HepG2 (cell line): ENCODE measurements around the gene SLC17A9. TPM values are rescaled to one million over a fixed set of nuclear protein-coding genes. Genes with fewer than 3 reads are reported as not detected.

Source experiments
- BORCS8-MEF2B ChIP-seq: sonication (generic); formaldehyde crosslinking; IDR thresholded peaks from 2 replicates; pipeline ENCODE4 v1.8.0; 2022; ENCODE audit warnings: mild to moderate bottlenecking, missing genetic modification reagents
- ETV5 ChIP-seq: IDR thresholded peaks from 2 replicates; pipeline ENCODE4 v1.6.1; 2018; ENCODE audit warnings: missing biosample characterization, missing genetic modification reagents, inconsistent platforms, borderline replicate concordance
- IKZF4 ChIP-seq: sonication (generic); formaldehyde crosslinking; IDR thresholded peaks from 2 replicates; pipeline ENCODE4 v1.5.1; 2020; ENCODE audit warnings: borderline replicate concordance, mild to moderate bottlenecking, low read depth, missing genetic modification reagents; ENCODE audit errors: not compliant biosample characterization
- MED1 ChIP-seq: sonication (generic); formaldehyde crosslinking; IDR thresholded peaks from 2 replicates; pipeline ENCODE4 v1.4.0; 2020; ENCODE audit warnings: missing genetic modification reagents
- MEIS2 ChIP-seq: sonication (generic); formaldehyde crosslinking; IDR thresholded peaks from 2 replicates; pipeline ENCODE4 v1.9.0; 2021; ENCODE audit warnings: mild to moderate bottlenecking, missing genetic modification reagents
- NR2F1 ChIP-seq, 2 experiments: fragments of 450-650 bp in 1 of 2; formaldehyde crosslinking in 1 of 2; IDR thresholded peaks; 2 replicates each; pipeline versions ENCODE4 v1.5.0 to v1.6.1; 2016 to 2020; ENCODE audit warnings: mild to moderate bottlenecking in 1 of 2, missing compliant biosample characterization in 1 of 2, missing genetic modification reagents in 1 of 2, moderate library complexity in 1 of 2
- POLR2A ChIP-seq, 2 experiments: IDR thresholded peaks; 2 replicates each; pipeline ENCODE4 v1.6.1; 2011; ENCODE audit warnings: low read depth in 2 of 2, low read length in 2 of 2, mild to moderate bottlenecking in 1 of 2, moderate library complexity in 1 of 2; ENCODE audit not compliant: insufficient read depth in 1 of 2
- PPARG ChIP-seq: conservative IDR thresholded peaks from 2 replicates; pipeline ENCODE4 v1.6.1; 2016; ENCODE audit warnings: missing biosample characterization, missing genetic modification reagents
- PRPF4 ChIP-seq: fragments of 200-400 bp; formaldehyde crosslinking; IDR thresholded peaks from 2 replicates; pipeline ENCODE4 v1.6.1; 2016; ENCODE audit warnings: low read length, low read depth; ENCODE audit not compliant: poor library complexity, severe bottlenecking
- STAG1 ChIP-seq: sonication (generic); formaldehyde crosslinking; IDR thresholded peaks from 2 replicates; pipeline ENCODE4 v1.4.0; 2020; ENCODE audit warnings: missing genetic modification reagents
- ZBTB20 ChIP-seq: sonication (generic); formaldehyde crosslinking; IDR thresholded peaks from 2 replicates; pipeline ENCODE4 v1.8.1; 2023; ENCODE audit warnings: missing genetic modification reagents, low read depth, mild to moderate bottlenecking, borderline replicate concordance
- ZBTB38 ChIP-seq: sonication (generic); formaldehyde crosslinking; IDR thresholded peaks from 2 replicates; pipeline ENCODE4 v1.5.1; 2020; ENCODE audit warnings: mild to moderate bottlenecking, missing genetic modification reagents
- ZHX2 ChIP-seq, 2 experiments: sonication (generic) in 1 of 2; formaldehyde crosslinking in 1 of 2; IDR thresholded peaks; 2 replicates each; pipeline versions ENCODE4 v1.6.1 to v1.9.0; 2014 to 2022; ENCODE audit warnings: antibody characterized with exemption in 1 of 2, borderline replicate concordance in 1 of 2, inconsistent platforms in 1 of 2, low read depth in 1 of 2, missing genetic modification reagents in 1 of 2
- ZMYM3 ChIP-seq: sonication (generic); formaldehyde crosslinking; IDR thresholded peaks from 2 replicates; pipeline ENCODE4 v1.5.1; 2020; ENCODE audit warnings: mild to moderate bottlenecking, missing genetic modification reagents
- ZNF124 ChIP-seq: sonication (generic); formaldehyde crosslinking; IDR thresholded peaks from 2 replicates; pipeline ENCODE4 v1.4.0; 2020; ENCODE audit warnings: missing genetic modification reagents
- ZNF570 ChIP-seq: sonication (generic); formaldehyde crosslinking; IDR thresholded peaks from 2 replicates; pipeline ENCODE4 v1.4.0; 2020; ENCODE audit warnings: mild to moderate bottlenecking, missing genetic modification reagents, borderline replicate concordance
- ZNF780A ChIP-seq: sonication (generic); formaldehyde crosslinking; IDR thresholded peaks from 2 replicates; pipeline ENCODE4 v1.8.0; 2022; ENCODE audit warnings: mild to moderate bottlenecking, missing genetic modification reagents, moderate library complexity
- ZNF800 ChIP-seq: sonication (generic); formaldehyde crosslinking; IDR thresholded peaks from 2 replicates; pipeline ENCODE4 v1.4.0; 2020; ENCODE audit warnings: missing genetic modification reagents
- polyA plus RNA-seq, 8 experiments: library from polyadenylated mRNA; depleted of rRNA in 3 of 8; stranded (reverse) in 7 of 8; unstranded in 1 of 8; fragments of >200 nt; fragmentation: Illumina TruSeq in 4 of 8; extraction: Trizol in 4 of 8; gene quantifications; 2 replicates each; pipeline versions ENCODE4 v1.2.1 to v1.2.3, GENCODE V29; 2011 to 2016; ENCODE audit warnings: low read depth in 4 of 8, missing spikeins in 1 of 8, mixed read lengths in 1 of 8; ENCODE audit not compliant: insufficient read depth in 1 of 8
- total RNA-seq, 5 experiments: library from RNA; depleted of rRNA; stranded (reverse); fragments of >200 nt; fragmentation: Illumina TruSeq; extraction: Trizol; gene quantifications; 2 replicates each; pipeline ENCODE4 v1.2.3, GENCODE V29; 2016; ENCODE audit warnings: low read depth in 1 of 5
- TF ChIP-seq, protein P1 (sequence below): sonication (generic); formaldehyde crosslinking; IDR thresholded peaks from 2 replicates; pipeline ENCODE4 v1.4.0; 2020; ENCODE audit warnings: missing genetic modification reagents

SLC17A9 gene
- total and polyA plus RNA-seq, 2 of the 13 experiments (the other 11 are each of a cell fraction or from before 2014, with no cell fraction given): 110 to 191 TPM

GRCh38 chr20:62921119-62921687 lies 31.3 kb upstream of the SLC17A9 start (continued):
- TF ChIP-seq ZHX2 (IDR thresholded peaks at IDR 0.05; ENCODE audit: low read depth) (peak; percentile 36; the same call in 1 of the 2 replicates), ZHX2 (CRISPR knock-in tag; IDR thresholded peaks at IDR 0.05; ENCODE audit: borderline replicate concordance) (no peak), POLR2A (IDR thresholded peaks at IDR 0.05; ENCODE audit: insufficient read depth in 1 of 2, low read depth in 2 of 2, low read length in 2 of 2) (0 out of 4 replicates have a peak, but pooled peaks of 1 of the 2 experiments have one; percentile 26), ZNF570 (CRISPR knock-in tag) (no peak), ZNF800 (CRISPR knock-in tag) (0 out of 2 replicates have a peak, but pooled peaks have one; percentile 32), ZNF780A (CRISPR knock-in tag) (no peak), IKZF4 (CRISPR knock-in tag) (no peak), MED1 (peak; percentile 56; the same call in 1 of the 2 replicates), ZBTB38 (peak; percentile 94), ETV5 (CRISPR knock-in tag) (peak; percentile 67), PRPF4 (no peak), ZNF124 (0 out of 2 replicates have a peak, but pooled peaks have one; percentile 32), BORCS8-MEF2B (CRISPR knock-in tag) (peak; percentile 54; the same call in 1 of the 2 replicates), ZBTB20 (peak; percentile 46; the same call in 1 of the 2 replicates), MEIS2 (CRISPR knock-in tag) (peak; percentile 44; the same call in 1 of the 2 replicates), STAG1 (CRISPR knock-in tag) (peak; percentile 67), PPARG (no peak), ZMYM3 (CRISPR knock-in tag) (peak; percentile 65; the same call in 1 of the 2 replicates), NR2F1 (CRISPR knock-in tag; IDR thresholded peaks at IDR 0.05) (0 out of 4 replicates have a peak, but pooled peaks of 1 of the 2 experiments have one; percentile 33)
- TF ChIP-seq, protein P1, sequence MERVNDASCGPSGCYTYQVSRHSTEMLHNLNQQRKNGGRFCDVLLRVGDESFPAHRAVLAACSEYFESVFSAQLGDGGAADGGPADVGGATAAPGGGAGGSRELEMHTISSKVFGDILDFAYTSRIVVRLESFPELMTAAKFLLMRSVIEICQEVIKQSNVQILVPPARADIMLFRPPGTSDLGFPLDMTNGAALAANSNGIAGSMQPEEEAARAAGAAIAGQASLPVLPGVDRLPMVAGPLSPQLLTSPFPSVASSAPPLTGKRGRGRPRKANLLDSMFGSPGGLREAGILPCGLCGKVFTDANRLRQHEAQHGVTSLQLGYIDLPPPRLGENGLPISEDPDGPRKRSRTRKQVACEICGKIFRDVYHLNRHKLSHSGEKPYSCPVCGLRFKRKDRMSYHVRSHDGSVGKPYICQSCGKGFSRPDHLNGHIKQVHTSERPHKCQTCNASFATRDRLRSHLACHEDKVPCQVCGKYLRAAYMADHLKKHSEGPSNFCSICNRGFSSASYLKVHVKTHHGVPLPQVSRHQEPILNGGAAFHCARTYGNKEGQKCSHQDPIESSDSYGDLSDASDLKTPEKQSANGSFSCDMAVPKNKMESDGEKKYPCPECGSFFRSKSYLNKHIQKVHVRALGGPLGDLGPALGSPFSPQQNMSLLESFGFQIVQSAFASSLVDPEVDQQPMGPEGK (CRISPR knock-in tag): peak; percentile 57; the same call in 1 of the 2 replicates
